C4-2B (cell line): Measurements from ENCODE around the gene OR7C1.

Source experiments
- ZFX ChIP-seq: fragments of 450-650 bp; IDR thresholded peaks from 2 replicates; pipeline ENCODE4 v1.6.1; 2017
- TF ChIP-seq, protein P1 (sequence below): fragments of 450-650 bp; conservative IDR thresholded peaks from 2 replicates; pipeline ENCODE4 v1.5.1; 2017; ENCODE audit warnings: mild to moderate bottlenecking

DNA sequence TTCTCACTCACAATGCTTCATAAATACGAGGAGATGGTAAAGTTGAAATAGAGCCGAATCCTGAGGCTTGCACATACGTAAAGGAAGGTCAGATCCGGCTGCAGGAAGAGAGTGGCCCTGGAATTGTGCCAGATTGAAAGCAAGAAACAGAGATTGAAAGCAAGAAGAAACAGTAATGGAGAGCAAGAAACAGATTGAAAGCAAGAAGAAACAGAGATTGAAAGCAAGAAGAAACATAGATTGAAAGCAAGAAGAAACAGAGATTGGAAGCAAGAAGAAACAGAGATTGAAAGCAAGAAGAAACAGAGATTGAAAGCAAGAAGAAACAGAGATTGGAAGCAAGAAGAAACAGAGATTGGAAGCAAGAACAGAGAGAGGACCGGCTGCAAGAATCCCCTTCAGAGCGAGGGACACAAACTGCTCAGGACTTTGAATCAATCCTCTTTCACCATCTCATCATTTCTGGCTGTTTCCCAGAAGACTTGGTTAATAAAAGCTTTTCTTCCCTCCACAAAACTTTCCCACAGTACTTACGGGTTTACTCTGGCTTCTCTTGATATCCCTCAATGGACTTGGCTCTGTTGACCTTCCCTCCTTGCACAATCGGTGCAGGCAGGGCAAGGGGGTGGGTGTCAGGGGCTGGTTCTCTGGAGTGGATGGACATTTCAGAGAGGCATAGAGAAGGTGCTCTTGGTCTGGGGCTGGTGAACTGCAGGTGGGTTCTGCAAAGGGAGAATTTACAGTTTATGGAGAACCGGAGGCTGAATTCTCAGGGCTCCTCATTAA lies 25.5 kb downstream of the OR7C1 start:
- TF ChIP-seq, protein P1, sequence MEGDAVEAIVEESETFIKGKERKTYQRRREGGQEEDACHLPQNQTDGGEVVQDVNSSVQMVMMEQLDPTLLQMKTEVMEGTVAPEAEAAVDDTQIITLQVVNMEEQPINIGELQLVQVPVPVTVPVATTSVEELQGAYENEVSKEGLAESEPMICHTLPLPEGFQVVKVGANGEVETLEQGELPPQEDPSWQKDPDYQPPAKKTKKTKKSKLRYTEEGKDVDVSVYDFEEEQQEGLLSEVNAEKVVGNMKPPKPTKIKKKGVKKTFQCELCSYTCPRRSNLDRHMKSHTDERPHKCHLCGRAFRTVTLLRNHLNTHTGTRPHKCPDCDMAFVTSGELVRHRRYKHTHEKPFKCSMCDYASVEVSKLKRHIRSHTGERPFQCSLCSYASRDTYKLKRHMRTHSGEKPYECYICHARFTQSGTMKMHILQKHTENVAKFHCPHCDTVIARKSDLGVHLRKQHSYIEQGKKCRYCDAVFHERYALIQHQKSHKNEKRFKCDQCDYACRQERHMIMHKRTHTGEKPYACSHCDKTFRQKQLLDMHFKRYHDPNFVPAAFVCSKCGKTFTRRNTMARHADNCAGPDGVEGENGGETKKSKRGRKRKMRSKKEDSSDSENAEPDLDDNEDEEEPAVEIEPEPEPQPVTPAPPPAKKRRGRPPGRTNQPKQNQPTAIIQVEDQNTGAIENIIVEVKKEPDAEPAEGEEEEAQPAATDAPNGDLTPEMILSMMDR: no peak
- no peak for TF ChIP-seq ZFX
